A673 (cell line): ENCODE results near the gene SMPDL3B. TPM values are rescaled to one million over a fixed set of nuclear protein-coding genes. Genes with fewer than 3 reads are reported as not detected.

Experiments
- BruUV-seq: library from RNA; stranded (reverse); fragments of 400-500 nt; replicated peaks from 2 replicates; lab custom pipeline; 2021; lab: Mats Ljungman, UMichigan
- CTCF ChIA-PET: fragments of 300-600 bp; sonication (Branson Sonifier 250); formaldehyde crosslinking; loops from one replicate; lab custom pipeline; 2022; ENCODE audit warnings: antibody characterized with exemption; lab: Charles Lee
- POLR2A ChIA-PET: fragments of 300-600 bp; sonication (Branson Sonifier 250); formaldehyde crosslinking; loops from one replicate; lab custom pipeline; 2022; ENCODE audit warnings: antibody characterized with exemption; ENCODE audit not compliant: low non-redundant PET; lab: Charles Lee
- DNase-seq: peaks from one replicate; pipeline ENCODE4 v3.0.0-alpha.2; 2015; ENCODE audit warnings: low spot score
- H3K27ac ChIP-seq: fragments of 200-600 bp; sonication (generic); 2 replicates; pipeline ENCODE4 v1.5.1; 2016; ENCODE audit warnings: mixed run types, low read depth, mild to moderate bottlenecking, mixed read lengths, antibody characterized with exemption, low read length; ENCODE audit not compliant: poor library complexity, severe bottlenecking
- H3K27me3 ChIP-seq: fragments of 200-600 bp; sonication (generic); replicated peaks from 2 replicates; pipeline ENCODE4 v1.6.1; 2017; ENCODE audit warnings: mixed run types, low read depth, mild to moderate bottlenecking, mixed read lengths, antibody characterized with exemption, low read length; ENCODE audit not compliant: insufficient read depth, poor library complexity
- H3K36me3 ChIP-seq: fragments of 200-600 bp; sonication (generic); 2 replicates; pipeline ENCODE4 v1.6.1; 2016; ENCODE audit warnings: mixed run types, mild to moderate bottlenecking, mixed read lengths, antibody characterized with exemption, low read length; ENCODE audit not compliant: insufficient read depth, poor library complexity, severe bottlenecking
- H3K4me1 ChIP-seq: fragments of 200-600 bp; sonication (generic); 2 replicates; pipeline ENCODE4 v1.6.1; 2017; ENCODE audit warnings: mixed run types, mild to moderate bottlenecking, mixed read lengths, antibody characterized with exemption, low read length; ENCODE audit not compliant: insufficient read depth, poor library complexity, severe bottlenecking
- H3K4me3 ChIP-seq: fragments of 200-600 bp; sonication (generic); 2 replicates; pipeline ENCODE4 v1.5.1; 2016; ENCODE audit warnings: low read depth, mixed run types, mild to moderate bottlenecking, mixed read lengths, low read length; ENCODE audit not compliant: poor library complexity, severe bottlenecking
- H3K9me3 ChIP-seq: fragments of 200-600 bp; sonication (generic); 2 replicates; pipeline ENCODE4 v1.6.1; 2016; ENCODE audit warnings: mixed run types, low read depth, mild to moderate bottlenecking, mixed read lengths, antibody characterized with exemption, low read length; ENCODE audit not compliant: poor library complexity, severe bottlenecking
- CTCF ChIP-seq: fragments of 300-800, 200-600 bp; sonication (generic); conservative IDR thresholded peaks from 2 replicates; pipeline ENCODE4 v1.5.1; 2017; ENCODE audit warnings: low read depth, mild to moderate bottlenecking, antibody characterized with exemption, low read length, moderate library complexity, mixed read lengths
- EZH2 ChIP-seq: fragments of 200-600 bp; sonication (generic); IDR thresholded peaks from 2 replicates; pipeline ENCODE4 v1.6.1; 2017; ENCODE audit warnings: borderline replicate concordance, low read depth, mild to moderate bottlenecking, mixed read lengths, antibody characterized with exemption, low read length; ENCODE audit not compliant: poor library complexity, severe bottlenecking
- intact Hi-C: fragments of 100-400 bp; cut with micrococcal nuclease; formaldehyde crosslinking; loops from one replicate; pipeline ENCODE4 v1.10.0; 2022; ENCODE audit not compliant: unreplicated experiment
- total RNA-seq: library from RNA; stranded (reverse); gene quantifications from 2 replicates; pipeline ENCODE4 v1.2.3, GENCODE V29; 2021

Gene SMPDL3B
- total RNA-seq, 1 experiment from 2014 or later = 0.62 TPM

DNA sequence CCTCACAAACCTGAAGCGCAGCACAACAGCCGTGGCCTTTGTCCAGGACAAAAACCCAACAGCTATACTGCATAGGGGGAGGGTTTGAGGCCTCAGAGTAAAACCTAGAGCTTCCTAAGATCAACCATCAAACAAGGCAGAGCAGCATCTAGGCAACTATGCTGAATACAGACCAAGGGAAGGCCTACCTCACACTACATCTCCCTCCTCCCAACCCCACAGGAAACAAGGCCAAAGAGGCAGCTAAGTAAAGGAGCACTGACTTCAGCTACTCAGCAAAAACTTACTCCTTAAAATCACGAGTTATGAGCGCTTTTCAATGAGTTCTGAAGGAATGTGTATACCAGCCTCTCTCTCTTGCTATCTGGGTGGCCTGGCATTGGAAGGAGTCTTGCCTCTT, 37.3 kb downstream of the SMPDL3B start:
- intact Hi-C loops = no loop called here

GRCh38 chr1:27973771-27974416, 39.1 kb downstream of the SMPDL3B start:
- Histone ChIP-seq H3K27ac (no peak overlapping the region), H3K4me1 (no peaks in the 10 kb centered on the region), H3K9me3 (no peaks in the 10 kb centered on the region), H3K27me3 (no peaks in the 10 kb centered on the region), H3K4me3 (no peak overlapping the region), H3K36me3 (no peaks in the 10 kb centered on the region)
- CTCF ChIA-PET = no interaction called here
- TSS peak; percentile 18 for BruUV-seq
- no peak for DNase-seq
- intact Hi-C loops = no loop called here
- POLR2A ChIA-PET = no interaction called here
- no peak for TF ChIP-seq CTCF
- no peak for TF ChIP-seq EZH2

More for the DNA sequence above, 37.3 kb downstream of the SMPDL3B start:
- TF ChIP-seq EZH2 (no peak), CTCF (no peak)
- CTCF ChIA-PET = interaction anchor here (0.6 to 1.5 kb wide), 2 partner anchors 114 to 115 kb away, joined by 5 to 7 read pairs; no protein-coding TSS in a partner anchor
- DNase-seq = no peak
- POLR2A ChIA-PET = interaction anchor here (0.6 kb wide), 1 partner anchor 21 kb away, joined by 4 read pairs; no protein-coding TSS in a partner anchor
- Histone ChIP-seq H3K27me3 (no peaks in the 10 kb centered on the region), H3K4me3 (no peak overlapping the region), H3K36me3 (no peaks in the 10 kb centered on the region), H3K4me1 (no peaks in the 10 kb centered on the region), H3K27ac (no peak overlapping the region), H3K9me3 (no peaks in the 10 kb centered on the region)
- BruUV-seq = no TSS peak

DNA sequence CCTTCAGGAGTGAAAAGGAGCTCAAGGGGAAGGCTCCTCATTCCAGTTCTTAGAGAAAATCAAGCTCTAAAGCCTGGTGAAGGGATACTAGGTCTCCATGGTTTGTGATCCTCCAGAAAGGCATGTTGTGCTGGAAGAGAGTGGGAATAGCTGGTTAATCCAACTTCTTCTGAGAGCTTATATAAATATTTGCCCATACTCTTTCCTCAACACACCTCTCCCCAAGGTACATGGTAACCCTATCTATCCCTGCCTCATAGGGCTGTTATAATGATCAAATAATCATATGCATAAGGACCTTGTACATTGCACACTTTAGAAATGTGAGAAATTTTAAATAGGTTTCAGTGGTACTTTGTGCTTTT, 39.6 kb downstream of the SMPDL3B start:
- Histone ChIP-seq H3K4me1 (no peaks in the 10 kb centered on the region), H3K27me3 (no peaks in the 10 kb centered on the region), H3K4me3 (no peak overlapping the region), H3K36me3 (no peaks in the 10 kb centered on the region), H3K27ac (no peak overlapping the region), H3K9me3 (no peaks in the 10 kb centered on the region)
- no peak for DNase-seq
- intact Hi-C loops = no loop called here
- TF ChIP-seq EZH2 (no peak), CTCF (no peak)
- BruUV-seq = no TSS peak
- ChIA-PET CTCF (no interaction called here), POLR2A (no interaction called here)
